ENCODE results near the gene TSPAN18. TPM values are rescaled to one million over a fixed set of nuclear protein-coding genes. Genes with fewer than 3 reads are reported as not detected.

The TSPAN18 gene
- total and polyA plus RNA-seq, 2 of the 4 experiments (the other 2 are of a cell fraction), result 0.36 to 1.1 TPM

- no peak for TF ChIP-seq RFX5 (IDR thresholded peaks at IDR 0.05; ENCODE audit: low read depth, low read length)
Observed at GRCh38 chr11:44737245-44738085, 10.7 kb downstream of the TSPAN18 start (continued).

GRCh38 chr11:44738791-44739190, 12.0 kb downstream of the TSPAN18 start:
- no TSS peak for BruUV-seq (replicated peaks)
- no peak overlapping the region for H2BK15ac ChIP-seq (ENCODE audit: low read depth, low read length)
- H3K18ac ChIP-seq (ENCODE audit: low read depth, low read length), result no peak overlapping the region
- no peak overlapping the region for H4K8ac ChIP-seq (ENCODE audit: low read depth in 2 of 2, low read length in 2 of 2)
- CTCF ChIA-PET, result no interaction called here
- no peak overlapping the region for H3K56ac ChIP-seq (ENCODE audit: extremely low read depth, insufficient read depth, low read length)
- no peak overlapping the region for H3K23ac ChIP-seq (ENCODE audit: low read depth, low read length)
- no peaks in the 10 kb centered on the region for H3K9me3 ChIP-seq (ENCODE audit: control insufficient read depth, insufficient read depth, low read length)
- no peak overlapping the region for H3K4ac ChIP-seq (ENCODE audit: low read depth, low read length)
- no peaks in the 10 kb centered on the region; the same call in 1 of the 2 replicates for H4K20me1 ChIP-seq (ENCODE audit: insufficient read depth, low read length)
- no peak overlapping the region for H3K14ac ChIP-seq (replicated peaks; ENCODE audit: low read depth, low read length)
- H3K4me3 ChIP-seq (ENCODE audit: insufficient read depth, low read depth, low read length), result no peak overlapping the region
- H3K27ac ChIP-seq (ENCODE audit: insufficient read depth, low read length), result no peak overlapping the region
- H4K5ac ChIP-seq (ENCODE audit: low read depth, low read length), result no peak overlapping the region
- no peak overlapping the region for H2BK120ac ChIP-seq (ENCODE audit: low read depth, low read length)
- TF ChIP-seq ELK1 (IDR thresholded peaks at IDR 0.05; ENCODE audit: borderline replicate concordance, low read depth, low read length) (no peak), MAZ (IDR thresholded peaks at IDR 0.05; ENCODE audit: borderline replicate concordance, low read depth, low read length) (no peak), RFX5 (IDR thresholded peaks at IDR 0.05; ENCODE audit: low read depth, low read length) (no peak), CEBPB (IDR thresholded peaks at IDR 0.05; ENCODE audit: low read depth, low read length) (no peak), NFE2L2 (IDR thresholded peaks at IDR 0.05; ENCODE audit: low read depth, low read length) (no peak)
- no peaks in the 10 kb centered on the region for H3K9me1 ChIP-seq (ENCODE audit: insufficient read depth, low read length)
- in situ Hi-C loops (cut with MboI; ENCODE audit: low sequenced_read_pairs) (no loop called here), intact Hi-C loops (cut with micrococcal nuclease) (no loop called here), dilution Hi-C loops (cut with HindIII; ENCODE audit: low sequenced_read_pairs, unreplicated experiment) (no loop called here)
- WGBS, 2 experiments (ENCODE audit: extremely low coverage in 2 of 2, insufficient read length in 1 of 2), result no CpG with 5 or more reads among the region's 5 CpGs
- H2AK9ac ChIP-seq (replicated peaks; ENCODE audit: low read depth, low read length, poor library complexity), result no peak overlapping the region
- no peak overlapping the region for H2BK5ac ChIP-seq (ENCODE audit: low read depth, low read length, poor library complexity, severe bottlenecking)
- H2AK5ac ChIP-seq (ENCODE audit: low read depth, low read length), result no peak overlapping the region
- H2BK20ac ChIP-seq (ENCODE audit: low read depth, low read length), result no peak overlapping the region
- no peak overlapping the region for H4K91ac ChIP-seq (ENCODE audit: insufficient read depth, low read depth, low read length)
- no peaks in the 10 kb centered on the region for H3K36me3 ChIP-seq (ENCODE audit: control insufficient read depth, insufficient read depth, low read length)
- H2AFZ ChIP-seq (replicated peaks; ENCODE audit: low read length, poor library complexity), result no peak overlapping the region
- POLR2A ChIA-PET (ENCODE audit: unreplicated experiment), result no interaction called here
- DNase-seq (no peak), ATAC-seq (ENCODE audit: low read depth) (no peak)
- peaks cover 6% of the 10 kb centered on the region; the same call in 1 of the 2 replicates for H3K4me1 ChIP-seq (ENCODE audit: control insufficient read depth, insufficient read depth, low read length)
- H3K9ac ChIP-seq (ENCODE audit: low read depth, low read length), result no peak overlapping the region
- no peak overlapping the region for H3K4me2 ChIP-seq (ENCODE audit: low read depth, low read length)
- H3K79me1 ChIP-seq (ENCODE audit: low read depth in 1 of 2, low read length in 2 of 2), result no peaks in the 10 kb centered on the region
- peaks cover 51% of the 10 kb centered on the region for H3K27me3 ChIP-seq (ENCODE audit: control insufficient read depth, insufficient read depth, low read length)

Measured in IMR-90 (cell line).